K562 (cell line): Measurements from ENCODE around the gene CITED2. TPM values are rescaled to one million over a fixed set of nuclear protein-coding genes. Genes with fewer than 3 reads are reported as not detected.

Experiments used
- BRD9 ChIP-seq: fragments of 450-650 bp; IDR thresholded peaks from 2 replicates; pipeline ENCODE4 v1.6.1; 2018; ENCODE audit warnings: low read depth; ENCODE audit not compliant: partially characterized antibody
- BRF1 ChIP-seq: IDR thresholded peaks from 3 replicates; pipeline ENCODE4 v1.6.1; 2011; ENCODE audit warnings: borderline replicate concordance, mild to moderate bottlenecking; ENCODE audit not compliant: insufficient read length; ENCODE audit errors: extremely low read depth
- CXXC5 ChIP-seq: fragments of 250-450 bp; sonication (Bioruptor Pico); IDR thresholded peaks from 2 replicates; pipeline ENCODE4 v1.8.0; 2022; ENCODE audit warnings: inconsistent platforms, mild to moderate bottlenecking, moderate library complexity
- ETS2 ChIP-seq: IDR thresholded peaks from 2 replicates; pipeline ENCODE4 v1.6.1; 2016; ENCODE audit warnings: borderline replicate concordance, missing genetic modification characterization, mild to moderate bottlenecking, moderate library complexity, missing compliant biosample characterization; ENCODE audit not compliant: poor library complexity, severe bottlenecking
- GATAD2A ChIP-seq: fragments of 450-650 bp; IDR thresholded peaks from 2 replicates; pipeline ENCODE4 v1.6.1; 2017
- HDAC3 ChIP-seq: fragments of 450-650 bp; IDR thresholded peaks from 2 replicates; pipeline ENCODE4 v1.6.1; 2018; ENCODE audit warnings: borderline replicate concordance, mild to moderate bottlenecking, moderate library complexity; ENCODE audit not compliant: partially characterized antibody
- HIVEP1 ChIP-seq: fragments of 250-450 bp; sonication (Bioruptor Pico); IDR thresholded peaks from 2 replicates; pipeline ENCODE4 v1.4.0; 2020; ENCODE audit warnings: mild to moderate bottlenecking
- HNRNPUL1 ChIP-seq: fragments of 200-400 bp; formaldehyde crosslinking; IDR thresholded peaks from 2 replicates; pipeline ENCODE4 v1.6.1; 2017; ENCODE audit warnings: low read length
- MBD2 ChIP-seq: sonication (generic); IDR thresholded peaks from 2 replicates; pipeline ENCODE4 v1.6.1; 2016; ENCODE audit warnings: low read depth, borderline replicate concordance
- PBX2 ChIP-seq, 2 experiments: IDR thresholded peaks in 1 of 2; conservative IDR thresholded peaks in 1 of 2; 2 replicates each; pipeline ENCODE4 v1.6.1; 2016; ENCODE audit warnings: low read depth in 2 of 2, mild to moderate bottlenecking in 1 of 2, missing compliant biosample characterization in 1 of 2, missing genetic modification characterization in 1 of 2, moderate library complexity in 1 of 2
- POLR2H ChIP-seq: IDR thresholded peaks from 2 replicates; pipeline ENCODE4 v1.6.1; 2016; ENCODE audit warnings: missing genetic modification characterization, low read depth, mild to moderate bottlenecking, control low read depth, missing compliant biosample characterization, moderate library complexity
- RBM22 ChIP-seq: fragments of 200-400 bp; formaldehyde crosslinking; IDR thresholded peaks from 2 replicates; pipeline ENCODE4 v1.6.1; 2018; ENCODE audit warnings: low read length, low read depth; ENCODE audit not compliant: poor library complexity, severe bottlenecking
- RFX1 ChIP-seq: fragments of 450-650 bp; IDR thresholded peaks from 2 replicates; pipeline ENCODE4 v1.6.1; 2016; ENCODE audit warnings: mild to moderate bottlenecking, moderate library complexity
- RNF2 ChIP-seq: sonication (generic); IDR thresholded peaks from 2 replicates; pipeline ENCODE4 v1.6.1; 2016
- SAFB ChIP-seq: fragments of 200-400 bp; formaldehyde crosslinking; IDR thresholded peaks from 2 replicates; pipeline ENCODE4 v1.6.1; 2017; ENCODE audit warnings: low read depth, low read length, borderline replicate concordance
- SMARCA5 ChIP-seq: fragments of 450-650 bp; IDR thresholded peaks from 2 replicates; pipeline ENCODE4 v1.6.1; 2016
- TSHZ1 ChIP-seq: fragments of 250-450 bp; sonication (Bioruptor Pico); IDR thresholded peaks from 2 replicates; pipeline ENCODE4 v1.4.0; 2020; ENCODE audit warnings: mild to moderate bottlenecking, moderate library complexity
- ZFP36 ChIP-seq: fragments of 150-350 bp; IDR thresholded peaks from 2 replicates; pipeline ENCODE4 v1.6.1; 2018; ENCODE audit warnings: low read length, low read depth; ENCODE audit not compliant: partially characterized antibody
- ZNF436 ChIP-seq: fragments of 250-450, 450-650 bp; sonication (Bioruptor Pico); formaldehyde crosslinking; IDR thresholded peaks from 2 replicates; pipeline ENCODE4 v1.7.0; 2020; ENCODE audit warnings: mild to moderate bottlenecking
- ZNF507 ChIP-seq: conservative IDR thresholded peaks from 2 replicates; pipeline ENCODE4 v1.6.1; 2017; ENCODE audit warnings: missing genetic modification characterization, missing compliant biosample characterization
- ZNF695 ChIP-seq: fragments of 450-650 bp; formaldehyde crosslinking; IDR thresholded peaks from 2 replicates; pipeline ENCODE4 v1.4.0; 2020; ENCODE audit warnings: mild to moderate bottlenecking, moderate library complexity
- polyA plus RNA-seq, 8 experiments: library from polyadenylated mRNA; depleted of rRNA in 4 of 8; stranded (reverse) in 5 of 8; unstranded in 3 of 8; fragments of >200 nt; fragmentation: Nextera tagmentation in 2 of 8; fragmentation: Illumina TruSeq in 1 of 8; extraction: Ambion mirVana in 2 of 8; extraction: Trizol in 1 of 8; gene quantifications; 2 replicates each; pipeline versions ENCODE4 v1.2.1 to v1.2.3, GENCODE V29; 2011 to 2014; ENCODE audit warnings: inconsistent platforms in 1 of 8, missing spikeins in 1 of 8
- total RNA-seq, 7 experiments: library from RNA; depleted of rRNA in 6 of 7; stranded (reverse); fragments of >200 nt in 6 of 7; fragmentation: Illumina TruSeq in 2 of 7; extraction: Trizol in 2 of 7; gene quantifications; 2 replicates each; pipeline versions ENCODE4 v1.2.1 to v1.2.3, GENCODE V29; 2011 to 2021; ENCODE audit warnings: low replicate concordance in 1 of 7

The CITED2 gene
- total and polyA plus RNA-seq, 9 of the 15 experiments (the other 6 are each of a cell fraction or from before 2014, with no cell fraction given): 0.21 to 86.1 (median 17.5) TPM

- TF ChIP-seq TSHZ1 (CRISPR knock-in tag) (no peak), POLR2H (tag) (peak; percentile 54; the same call in 1 of the 2 replicates), SAFB (no peak), HIVEP1 (no peak), ZNF436 (CRISPR knock-in tag) (no peak), ZFP36 (peak; percentile 43), RFX1 (peak; percentile 74), HDAC3 (peak; percentile 79), ETS2 (no peak), GATAD2A (peak; percentile 56; the same call in 1 of the 2 replicates), CXXC5 (CRISPR knock-in tag) (peak; percentile 82), ZNF695 (CRISPR knock-in tag) (no peak), PBX2 (CRISPR knock-in tag; IDR thresholded peaks at IDR 0.05; ENCODE audit: low read depth) (no peak), PBX2 (tag; conservative IDR thresholded peaks at IDR 0.05; ENCODE audit: low read depth) (0 out of 2 replicates have a peak, but pooled peaks have one; percentile 39), MBD2 (no peak; the same call in 1 of the 2 replicates), HNRNPUL1 (no peak), ZNF507 (tag) (no peak), SMARCA5 (no peak), BRF1 (no peak), RBM22 (no peak), RNF2 (peak; percentile 79), BRD9 (peak; percentile 98)
Measured at GRCh38 chr6:139375226-139376016, 973 bp upstream of the CITED2 start (continued).
